BJ (cell line): ENCODE measurements around the gene EDDM3A. TPM values are rescaled to one million over a fixed set of nuclear protein-coding genes. Genes with fewer than 3 reads are reported as not detected.
"Not testable (repeated sequence)": the region's sequence is repeated elsewhere in the genome, so short reads cannot be mapped to it uniquely, and the experiment has no call there.

ENCODE experiments used
- CTCF ChIA-PET: fragments of 350-600 bp; formaldehyde crosslinking; extraction: SDS; loops from one replicate; lab custom pipeline; 2021; ENCODE audit warnings: antibody characterized with exemption, inconsistent platforms; lab: Yijun Ruan, JAX
- POLR2A ChIA-PET: fragments of 300-600 bp; sonication (Branson Sonifier 250); formaldehyde crosslinking; extraction: SDS; loops from one replicate; lab custom pipeline; 2021; ENCODE audit warnings: antibody characterized with exemption; lab: Charles Lee
- DNase-seq: peaks from one replicate; pipeline ENCODE4 v3.0.0-alpha.2; 2011; ENCODE audit warnings: low read depth
- H3K27me3 ChIP-seq: 2 replicates; pipeline ENCODE4 v1.6.0; 2011; ENCODE audit warnings: low read length; ENCODE audit not compliant: control insufficient read depth, insufficient read depth
- H3K36me3 ChIP-seq: 2 replicates; pipeline ENCODE4 v1.5.1; 2011; ENCODE audit warnings: low read length; ENCODE audit not compliant: control insufficient read depth, insufficient read depth
- H3K4me3 ChIP-seq: 2 replicates; pipeline ENCODE4 v1.5.1; 2011; ENCODE audit warnings: low read depth, mild to moderate bottlenecking, control low read depth, low read length
- polyA plus RNA-seq: library from polyadenylated mRNA; depleted of rRNA; stranded (reverse); fragments of >200 nt; gene quantifications from 2 replicates; pipeline ENCODE4 v1.2.3, GENCODE V29; 2011
- TF ChIP-seq, protein P1 (sequence below): IDR thresholded peaks from 2 replicates; pipeline ENCODE4 v1.5.1; 2011; ENCODE audit warnings: low read depth, mild to moderate bottlenecking, control low read depth, inconsistent platforms, low read length, moderate library complexity; ENCODE audit not compliant: insufficient read depth

EDDM3A gene
- polyA plus RNA-seq, 1 experiment, result not detected

DNA sequence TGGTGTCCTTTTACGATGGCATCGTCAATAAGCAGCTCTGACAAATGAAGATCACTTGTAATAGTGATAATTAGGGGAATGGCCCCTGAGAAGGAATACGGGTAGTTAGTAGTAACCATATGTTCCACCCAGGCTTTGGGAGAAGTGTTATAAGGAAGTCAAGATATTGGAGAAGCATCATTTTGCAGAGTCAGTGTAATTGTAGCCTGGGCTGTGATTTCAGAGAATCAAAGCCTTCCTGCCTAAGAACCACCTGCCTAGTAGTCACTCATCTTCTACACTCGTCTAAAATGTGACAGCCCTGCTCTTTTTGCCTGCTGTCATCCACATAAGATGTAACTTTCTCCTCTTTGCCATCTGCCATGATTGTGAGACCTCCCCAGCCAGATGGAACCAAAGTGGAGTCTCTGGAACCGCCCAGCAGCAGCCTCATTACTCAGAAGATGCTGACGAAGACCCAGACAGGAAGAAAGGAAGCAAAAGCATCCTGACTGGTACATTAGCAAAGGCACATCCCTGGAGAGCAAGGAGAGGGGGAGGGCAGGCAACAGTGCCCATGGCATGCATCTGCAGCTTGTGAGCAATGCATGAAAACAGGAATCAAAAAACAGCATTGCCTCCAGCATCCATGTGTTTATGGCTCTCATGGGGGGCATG, 12.6 kb upstream of the EDDM3A start:
- no peak for DNase-seq
- TF ChIP-seq, protein P1, sequence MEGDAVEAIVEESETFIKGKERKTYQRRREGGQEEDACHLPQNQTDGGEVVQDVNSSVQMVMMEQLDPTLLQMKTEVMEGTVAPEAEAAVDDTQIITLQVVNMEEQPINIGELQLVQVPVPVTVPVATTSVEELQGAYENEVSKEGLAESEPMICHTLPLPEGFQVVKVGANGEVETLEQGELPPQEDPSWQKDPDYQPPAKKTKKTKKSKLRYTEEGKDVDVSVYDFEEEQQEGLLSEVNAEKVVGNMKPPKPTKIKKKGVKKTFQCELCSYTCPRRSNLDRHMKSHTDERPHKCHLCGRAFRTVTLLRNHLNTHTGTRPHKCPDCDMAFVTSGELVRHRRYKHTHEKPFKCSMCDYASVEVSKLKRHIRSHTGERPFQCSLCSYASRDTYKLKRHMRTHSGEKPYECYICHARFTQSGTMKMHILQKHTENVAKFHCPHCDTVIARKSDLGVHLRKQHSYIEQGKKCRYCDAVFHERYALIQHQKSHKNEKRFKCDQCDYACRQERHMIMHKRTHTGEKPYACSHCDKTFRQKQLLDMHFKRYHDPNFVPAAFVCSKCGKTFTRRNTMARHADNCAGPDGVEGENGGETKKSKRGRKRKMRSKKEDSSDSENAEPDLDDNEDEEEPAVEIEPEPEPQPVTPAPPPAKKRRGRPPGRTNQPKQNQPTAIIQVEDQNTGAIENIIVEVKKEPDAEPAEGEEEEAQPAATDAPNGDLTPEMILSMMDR, result no peak
- CTCF ChIA-PET, result no interaction called here
- POLR2A ChIA-PET, result no interaction called here
- H3K4me3 ChIP-seq, result no peak overlapping the region
- no peaks in the 10 kb centered on the region for H3K36me3 ChIP-seq
- H3K27me3 ChIP-seq, result no peaks in the 10 kb centered on the region

DNA sequence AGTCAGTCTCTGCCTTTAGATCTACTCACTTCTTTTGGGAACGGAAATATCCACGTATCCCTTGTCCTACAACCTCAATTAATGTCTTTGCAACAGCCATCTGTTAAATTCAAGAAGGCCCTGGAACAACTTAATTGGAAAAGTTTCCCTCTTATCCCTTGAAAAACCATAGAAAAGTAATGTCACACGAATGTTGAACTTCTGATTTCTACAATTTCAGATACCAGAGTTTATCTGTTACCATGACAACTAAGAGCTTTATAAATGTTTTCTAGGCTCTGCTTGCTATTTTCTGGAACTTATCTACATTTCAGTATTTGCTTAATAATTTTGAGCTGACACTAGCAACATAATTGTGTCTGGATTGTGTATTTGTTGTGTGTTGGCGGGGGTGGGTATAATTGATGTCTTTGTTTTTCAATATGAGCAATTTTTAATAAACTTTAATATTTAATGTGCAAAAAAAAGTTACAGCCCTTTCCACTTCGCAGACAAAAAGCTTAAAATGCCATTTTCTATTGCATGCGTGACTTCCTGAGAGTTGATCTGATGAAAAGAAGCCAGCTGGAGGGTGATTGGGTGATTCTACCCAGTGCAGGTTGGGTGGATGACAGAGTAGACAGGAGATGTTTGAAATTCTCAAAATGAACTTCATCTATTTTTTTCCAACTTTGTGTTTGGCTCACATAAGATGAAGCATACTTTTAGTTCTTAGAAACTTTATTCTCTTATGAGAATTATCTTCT, 11.8 kb upstream of the EDDM3A start:
- Histone ChIP-seq H3K4me3 (no peak overlapping the region), H3K36me3 (no peaks in the 10 kb centered on the region), H3K27me3 (no peaks in the 10 kb centered on the region)
- ChIA-PET CTCF (no interaction called here), POLR2A (no interaction called here)
- DNase-seq, result no peak
- TF ChIP-seq, protein P1, result no peak

DNA sequence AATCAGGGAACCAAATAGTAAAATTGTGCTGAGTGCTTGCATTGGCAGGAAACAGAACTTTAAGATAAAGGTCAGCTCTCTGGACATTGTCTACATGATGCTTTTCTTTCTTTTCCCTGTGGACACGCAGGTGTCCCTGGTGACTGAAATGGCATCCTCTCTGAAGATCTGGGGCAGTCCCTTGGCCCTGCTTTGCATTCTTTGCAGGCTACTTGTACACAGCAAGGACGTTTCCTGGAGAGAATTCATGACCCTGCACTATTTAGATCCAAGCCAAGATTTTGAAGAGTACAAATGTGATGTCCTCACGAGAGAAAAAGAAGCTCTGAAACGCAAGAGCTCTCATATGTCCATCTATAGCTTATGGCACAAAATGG, 11.3 kb upstream of the EDDM3A start:
- TF ChIP-seq, protein P1, result no peak
- no peak for DNase-seq
- Histone ChIP-seq H3K27me3 (no peaks in the 10 kb centered on the region), H3K4me3 (no peak overlapping the region), H3K36me3 (no peaks in the 10 kb centered on the region)
- ChIA-PET POLR2A (no interaction called here), CTCF (no interaction called here)

DNA sequence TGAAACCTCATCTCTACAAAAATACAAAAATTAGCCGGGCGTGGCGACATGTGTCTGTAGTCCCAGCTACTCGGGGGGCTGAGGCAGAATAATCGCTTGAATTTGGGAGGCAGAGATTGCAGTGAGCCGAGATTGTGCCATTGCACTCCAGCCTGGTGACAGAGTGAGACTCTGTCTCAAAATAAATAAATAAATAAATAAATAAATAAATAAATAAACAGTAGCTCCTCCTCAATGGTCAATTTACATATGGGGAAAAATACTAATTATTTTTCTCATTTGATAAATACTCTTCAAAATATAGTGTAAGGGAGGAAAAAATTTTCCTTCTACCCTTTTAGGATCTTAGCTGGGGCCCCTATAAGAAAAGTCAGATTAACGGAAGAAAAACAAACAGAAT, 7.4 kb upstream of the EDDM3A start:
- H3K27me3 ChIP-seq, H3K36me3 ChIP-seq, DNase-seq, POLR2A ChIA-PET, H3K4me3 ChIP-seq: not testable (repeated sequence)
- CTCF ChIA-PET, result interaction anchor here (0.6 to 0.8 kb wide), 2 partner anchors 119 to 845 kb away, joined by 3 read pairs; no protein-coding TSS in a partner anchor

DNA sequence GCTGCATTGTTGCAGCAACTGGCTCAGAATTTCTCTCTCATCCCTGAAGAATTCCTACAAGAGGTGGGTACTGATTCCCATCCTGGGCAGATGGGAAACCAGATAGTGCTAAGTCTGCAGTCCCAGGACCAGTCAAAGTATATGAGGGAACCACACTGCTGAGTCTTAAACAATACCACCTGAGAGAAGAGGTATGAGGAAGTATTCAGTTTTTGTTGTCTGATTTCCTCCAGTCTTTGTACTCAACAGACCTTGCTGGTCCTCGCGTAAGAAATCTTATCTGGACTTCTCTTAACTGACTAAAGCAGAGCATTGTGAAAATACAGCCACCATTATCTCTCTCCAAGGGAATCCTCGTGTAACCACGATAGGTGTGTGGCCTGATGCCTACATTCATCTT, 3.6 kb upstream of the EDDM3A start:
- Histone ChIP-seq H3K36me3 (no peaks in the 10 kb centered on the region), H3K27me3 (no peaks in the 10 kb centered on the region; the same call in 1 of the 2 replicates), H3K4me3 (no peak overlapping the region)
- TF ChIP-seq, protein P1, result no peak
- no peak for DNase-seq
- ChIA-PET CTCF (no interaction called here), POLR2A (no interaction called here)
